ENCODE measurements around the gene SLCO1B1. TPM values are rescaled to one million over a fixed set of nuclear protein-coding genes. Genes with fewer than 3 reads are reported as not detected.
"Not testable (repeated sequence)": the region's sequence is repeated elsewhere in the genome, so short reads cannot be mapped to it uniquely, and the experiment has no call there.

SLCO1B1 gene
- total RNA-seq, 6 experiments from 2014 or later = 126 to 285 (median 145) TPM

DNA sequence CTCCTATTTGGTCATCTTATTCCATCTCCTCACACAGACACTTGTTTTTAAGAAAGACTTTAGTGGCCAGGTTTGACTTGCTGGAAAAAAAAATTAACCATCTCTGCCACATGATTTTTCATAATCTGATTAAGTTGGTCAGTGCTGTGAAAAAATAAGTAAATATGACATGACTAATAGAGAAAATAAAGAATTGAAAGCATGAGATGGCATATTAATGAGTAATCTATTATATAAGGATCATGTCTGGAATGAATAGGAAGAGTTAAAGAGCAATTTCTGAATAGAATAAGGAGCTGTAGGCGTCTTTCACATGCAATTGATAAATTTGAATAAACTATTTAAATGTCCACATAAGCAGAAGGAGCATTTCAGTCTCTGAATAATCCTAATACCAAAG, 12.2 kb upstream of the SLCO1B1 start:
- Histone ChIP-seq H3K9me3 (no peaks in the 10 kb centered on the region), H3K36me3 (no peaks in the 10 kb centered on the region), H3K27ac (no peak overlapping the region), H3K27me3 (no peaks in the 10 kb centered on the region), H3K4me1 (no peaks in the 10 kb centered on the region), H3K4me3 (no peak overlapping the region)
- TF ChIP-seq CTCF (IDR thresholded peaks at IDR 0.05) (no peak), POLR2A (IDR thresholded peaks at IDR 0.05) (no peak)
- DNase-seq = no peak
- intact Hi-C loops (cut with DNase I) = no loop called here
- ATAC-seq = no peak
- WGBS (ENCODE audit: insufficient coverage, low coverage, low lambda C conversion rate, missing lambda C conversion rate) = 39% methylated on average over 1 of the region's 1 CpG

GRCh38 chr12:21129351-21129750, 1.6 kb upstream of the SLCO1B1 start:
- no peaks in the 10 kb centered on the region for H3K36me3 ChIP-seq
- 32% methylated on average over 3 of the region's 3 CpGs for WGBS (ENCODE audit: insufficient coverage, low coverage, low lambda C conversion rate, missing lambda C conversion rate)

DNA sequence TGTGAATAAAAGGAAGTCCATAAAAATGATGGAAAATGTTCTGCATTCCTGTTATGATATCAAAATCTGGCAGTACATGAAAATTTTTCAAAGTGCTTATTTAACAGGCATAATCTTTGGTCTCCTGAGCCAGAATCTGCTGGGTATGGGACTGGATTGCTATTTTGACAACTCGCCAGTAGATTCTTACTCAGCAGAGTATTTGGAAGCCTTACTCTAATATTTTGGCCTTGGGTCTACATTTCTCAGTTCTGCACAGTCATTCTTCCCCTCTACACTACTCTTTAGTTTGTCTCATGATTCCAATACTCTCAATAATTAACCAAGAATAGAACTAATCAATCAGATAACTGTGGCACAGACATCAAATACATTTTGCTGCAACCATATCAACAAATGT, 1.1 kb upstream of the SLCO1B1 start:
- Histone ChIP-seq H3K27me3 (no peaks in the 10 kb centered on the region), H3K9me3 (no peaks in the 10 kb centered on the region), H3K4me3 (peak overlapping the region in 1 of 3 donors; percentile 9), H3K36me3 (no peaks in the 10 kb centered on the region), H3K4me1 (peaks cover 0 to 15% (median 2%) of the 10 kb centered on the region in 4 donors), H3K27ac (peak overlapping the region in 2 of 3 donors; percentile 56 to 66)
- WGBS (ENCODE audit: insufficient coverage, low coverage, low lambda C conversion rate, missing lambda C conversion rate) = 5% methylated on average over 1 of the region's 1 CpG
- ATAC-seq (peak; percentile 86 to 92 (median 88)), DNase-seq (no peak)
- no peak for TF ChIP-seq CTCF (IDR thresholded peaks at IDR 0.05)
- TF ChIP-seq POLR2A (IDR thresholded peaks at IDR 0.05) = no peak
- intact Hi-C loops (cut with DNase I) = no loop called here

More at GRCh38 chr12:21129351-21129750, 1.6 kb upstream of the SLCO1B1 start:
- Histone ChIP-seq H3K27ac (peak overlapping the region in 2 of 3 donors; percentile 56 to 66), H3K9me3 (no peaks in the 10 kb centered on the region), H3K4me1 (peaks cover 0 to 15% (median 2%) of the 10 kb centered on the region in 4 donors), H3K4me3 (no peak overlapping the region), H3K27me3 (no peaks in the 10 kb centered on the region)
- ATAC-seq = peak; percentile 64 to 82 (median 72)
- intact Hi-C loops (cut with DNase I) = no loop called here
- TF ChIP-seq CTCF (IDR thresholded peaks at IDR 0.05) (no peak), POLR2A (IDR thresholded peaks at IDR 0.05) (no peak)
- DNase-seq = no peak

DNA sequence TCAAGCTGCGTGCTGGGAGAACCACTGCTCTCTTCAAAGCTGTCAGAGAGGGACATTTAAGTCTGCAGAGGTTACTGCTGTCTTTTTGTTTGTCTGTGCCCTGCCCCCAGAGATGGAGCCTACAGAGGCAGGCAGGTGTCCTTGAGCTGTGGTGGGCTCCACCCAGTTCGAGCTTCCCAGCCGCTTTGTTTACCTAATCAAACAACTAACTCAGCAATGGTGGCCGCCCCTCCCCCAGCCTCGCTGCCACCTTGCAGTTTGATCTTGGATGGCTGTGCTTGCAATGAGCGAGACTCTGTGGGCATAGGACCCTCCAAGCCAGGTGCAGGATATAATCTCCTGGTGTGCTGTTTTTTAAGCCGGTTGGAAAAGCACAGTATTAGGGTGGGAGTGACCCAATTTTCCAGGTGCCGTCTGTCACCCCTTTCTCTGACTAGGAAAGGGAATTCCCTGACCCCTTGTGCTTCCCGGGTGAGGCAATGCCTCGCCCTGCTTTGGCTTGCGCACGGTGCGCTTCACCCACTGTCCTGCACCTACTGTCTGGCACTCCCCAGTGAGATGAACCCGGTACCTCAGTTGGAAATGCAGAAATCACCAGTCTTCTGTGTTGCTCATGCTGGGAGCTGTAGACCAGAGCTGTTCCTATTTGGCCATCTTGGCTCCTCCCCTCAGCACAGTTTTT, 6.5 kb downstream of the SLCO1B1 start:
- Histone ChIP-seq H3K4me1 (peaks cover 0 to 33% (median 9%) of the 10 kb centered on the region in 4 donors), H3K4me3 (peak overlapping the region in 2 of 3 donors; percentile 15 to 26), H3K27ac (peak overlapping the region in 2 of 3 donors; percentile 30 to 56)
- intact Hi-C loops (cut with DNase I); H3K36me3 ChIP-seq; H3K9me3 ChIP-seq; H3K27me3 ChIP-seq: not testable (repeated sequence)
- ATAC-seq (peak in 1 of 4 donors; percentile 32), DNase-seq (peak; percentile 42 to 86 (median 77))
- WGBS (ENCODE audit: insufficient coverage, low coverage, low lambda C conversion rate, missing lambda C conversion rate) = 17% methylated on average over 6 of the region's 14 CpGs

DNA sequence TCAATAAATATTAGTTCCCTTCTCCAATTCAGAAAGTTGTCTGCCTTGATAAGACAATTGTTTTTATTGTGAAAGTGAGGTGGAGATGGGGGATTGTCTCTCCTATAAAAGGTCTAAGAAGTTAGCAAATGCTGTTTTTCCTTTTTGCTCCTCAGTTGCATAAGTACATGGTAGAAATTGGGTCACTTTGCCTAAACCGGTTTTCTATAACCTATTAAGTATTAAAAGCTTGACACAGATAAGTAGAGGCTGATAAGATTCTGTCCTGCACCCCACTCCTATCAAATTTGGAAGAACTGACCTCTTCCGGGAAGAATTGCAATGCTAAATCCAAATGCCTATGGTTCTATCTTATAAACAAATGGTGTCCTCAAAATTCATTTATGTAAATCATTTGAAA, 7.0 kb downstream of the SLCO1B1 start:
- Histone ChIP-seq H3K4me1 (peaks cover 0 to 38% (median 9%) of the 10 kb centered on the region in 4 donors), H3K36me3 (no peaks in the 10 kb centered on the region), H3K4me3 (peak overlapping the region in 2 of 3 donors; percentile 15 to 26), H3K27me3 (no peaks in the 10 kb centered on the region), H3K9me3 (no peaks in the 10 kb centered on the region), H3K27ac (peak overlapping the region in 2 of 3 donors; percentile 30 to 56)
- no peak for DNase-seq
- TF ChIP-seq POLR2A (IDR thresholded peaks at IDR 0.05) (no peak), CTCF (IDR thresholded peaks at IDR 0.05) (no peak)
- intact Hi-C loops (cut with DNase I) = no loop called here
- WGBS (ENCODE audit: insufficient coverage, low coverage, low lambda C conversion rate, missing lambda C conversion rate) = 18% methylated on average over 2 of the region's 2 CpGs
- peak in 2 of 4 donors; percentile 50 to 54 for ATAC-seq
